Body of pancreas (tissue), 4 donors: ENCODE data around the gene MFAP5. TPM values are rescaled to one million over a fixed set of nuclear protein-coding genes. Genes with fewer than 3 reads are reported as not detected.

Experiments
- ATAC-seq: fragments of 150-250 bp; one replicate; pipeline ENCODE4 v1.9.1; 2016
- DNase-seq, 4 donors: peaks; one replicate each; pipeline ENCODE4 v3.0.0-alpha.2; 2019
- H3K27ac ChIP-seq, 4 donors: fragments of 200-600 bp; sonication (generic); 1 replicate in 3 of 4; 2 replicates in 1 of 4; pipeline versions ENCODE4 v1.5.1 to v1.6.1; 2016 to 2019; ENCODE audit warnings: mild to moderate bottlenecking in 1 of 4, mixed read lengths in 1 of 4, moderate library complexity in 1 of 4
- H3K27me3 ChIP-seq, 2 donors: fragments of 200-600 bp; sonication (generic); one replicate each; pipeline ENCODE4 v1.6.0; 2016; ENCODE audit warnings: mild to moderate bottlenecking in 1 of 2
- H3K36me3 ChIP-seq, 2 donors: fragments of 200-600 bp; sonication (generic); replicated peaks in 1 of 2; 2 replicates each; pipeline ENCODE4 v1.5.1; 2016; ENCODE audit warnings: low read depth in 2 of 2; ENCODE audit not compliant: insufficient read depth in 1 of 2
- H3K4me1 ChIP-seq: fragments of 200-600 bp; sonication (generic); one replicate; pipeline ENCODE4 v1.6.0; 2016
- H3K4me3 ChIP-seq, 2 donors: fragments of 200-600 bp; sonication (generic); 1 replicate in 1 of 2; 2 replicates in 1 of 2; pipeline ENCODE4 v1.5.1; 2016 to 2019
- H3K9me3 ChIP-seq, 3 donors: fragments of 200-600 bp; sonication (generic); 1 replicate in 2 of 3; 2 replicates in 1 of 3; pipeline ENCODE4 v1.5.1; 2016
- POLR2A ChIP-seq, 3 donors: fragments of 450-650 bp; IDR thresholded peaks; one replicate each; pipeline ENCODE4 v1.6.1; 2016; ENCODE audit warnings: antibody characterized with exemption in 3 of 3, mild to moderate bottlenecking in 2 of 3
- WGBS, 2 donors: methylation state at CpG; one replicate each; pipeline ENCODE4 v1.1.5; 2017; 5-methylcytosine and 5-hydroxymethylcytosine counted together
- intact Hi-C: fragments of 100-400 bp; cut with DNase I; formaldehyde crosslinking; loops from one replicate; pipeline ENCODE4 v1.15.1; 2023
- total RNA-seq, 2 donors: library from RNA; depleted of rRNA; stranded (reverse); fragments of >200 nt; gene quantifications; one replicate each; pipeline ENCODE4 v1.1.0, GENCODE V29; 2016
- TF ChIP-seq, protein P1 (sequence below), 7 experiments: fragments of 450-650 bp in 4 of 7; fragments of 200-600 bp in 3 of 7; sonication (generic) in 3 of 7; IDR thresholded peaks; one replicate each; pipeline ENCODE4 v1.5.1; 2016 to 2019; ENCODE audit warnings: antibody characterized with exemption in 7 of 7

Gene MFAP5
- total RNA-seq, 2 donors from 2014 or later, result 17.9 to 33.0 TPM

DNA sequence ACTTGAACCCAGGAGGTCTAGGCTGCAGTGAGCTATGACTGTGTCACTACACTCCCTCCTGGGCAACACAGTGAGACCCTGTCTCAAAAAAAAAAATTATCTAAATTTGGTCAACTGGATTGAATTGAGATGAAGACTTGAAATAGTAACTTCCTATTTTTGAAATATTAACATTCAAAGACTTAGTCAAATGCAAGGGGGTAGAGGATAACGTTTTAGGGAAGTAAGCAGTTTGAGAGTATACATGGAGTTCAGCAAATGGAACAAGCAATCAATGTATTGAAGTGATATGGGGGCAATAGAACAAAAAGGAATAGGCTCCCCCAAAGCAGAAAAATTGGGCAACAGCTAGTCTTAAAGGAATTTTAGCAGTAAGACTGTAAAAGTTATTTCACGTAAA is 4.6 kb upstream of the MFAP5 start:
- no peaks in the 10 kb centered on the region for H3K27me3 ChIP-seq
- no peak overlapping the region for H3K27ac ChIP-seq
- H3K36me3 ChIP-seq, result no peaks in the 10 kb centered on the region
- no peak for TF ChIP-seq POLR2A (IDR thresholded peaks at IDR 0.05)
- TF ChIP-seq, protein P1, sequence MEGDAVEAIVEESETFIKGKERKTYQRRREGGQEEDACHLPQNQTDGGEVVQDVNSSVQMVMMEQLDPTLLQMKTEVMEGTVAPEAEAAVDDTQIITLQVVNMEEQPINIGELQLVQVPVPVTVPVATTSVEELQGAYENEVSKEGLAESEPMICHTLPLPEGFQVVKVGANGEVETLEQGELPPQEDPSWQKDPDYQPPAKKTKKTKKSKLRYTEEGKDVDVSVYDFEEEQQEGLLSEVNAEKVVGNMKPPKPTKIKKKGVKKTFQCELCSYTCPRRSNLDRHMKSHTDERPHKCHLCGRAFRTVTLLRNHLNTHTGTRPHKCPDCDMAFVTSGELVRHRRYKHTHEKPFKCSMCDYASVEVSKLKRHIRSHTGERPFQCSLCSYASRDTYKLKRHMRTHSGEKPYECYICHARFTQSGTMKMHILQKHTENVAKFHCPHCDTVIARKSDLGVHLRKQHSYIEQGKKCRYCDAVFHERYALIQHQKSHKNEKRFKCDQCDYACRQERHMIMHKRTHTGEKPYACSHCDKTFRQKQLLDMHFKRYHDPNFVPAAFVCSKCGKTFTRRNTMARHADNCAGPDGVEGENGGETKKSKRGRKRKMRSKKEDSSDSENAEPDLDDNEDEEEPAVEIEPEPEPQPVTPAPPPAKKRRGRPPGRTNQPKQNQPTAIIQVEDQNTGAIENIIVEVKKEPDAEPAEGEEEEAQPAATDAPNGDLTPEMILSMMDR (IDR thresholded peaks at IDR 0.05), result no peak
- no peak for ATAC-seq
- no peak overlapping the region for H3K4me3 ChIP-seq
- intact Hi-C loops, result no loop called here
- WGBS, 2 donors, result 58 to 61% methylated on average over 2 of the region's 2 CpGs
- no peaks in the 10 kb centered on the region for H3K4me1 ChIP-seq
- no peak for DNase-seq
- H3K9me3 ChIP-seq, result no peaks in the 10 kb centered on the region

DNA sequence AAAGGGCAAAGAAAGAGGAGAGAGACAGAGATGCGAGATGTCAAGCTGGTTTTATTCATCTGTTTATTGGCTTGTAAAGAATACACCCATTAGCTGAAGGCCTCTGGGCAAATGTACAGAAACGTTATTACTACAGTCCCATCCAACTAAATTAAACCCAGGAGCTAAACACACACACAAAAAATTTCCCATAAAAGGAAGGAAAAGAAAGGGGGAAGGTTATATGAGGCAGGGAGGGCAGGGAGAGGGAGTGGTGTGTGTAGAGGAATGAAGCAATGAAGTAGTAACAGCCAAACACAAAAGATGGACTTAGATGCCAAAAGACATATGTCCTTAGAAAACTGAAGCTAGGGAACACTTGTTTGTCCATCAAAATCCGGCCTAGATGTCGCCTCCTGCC is 3.1 kb upstream of the MFAP5 start:
- no peaks in the 10 kb centered on the region for H3K9me3 ChIP-seq
- intact Hi-C loops, result no loop called here
- no peak for ATAC-seq
- H3K27me3 ChIP-seq, result no peaks in the 10 kb centered on the region
- H3K36me3 ChIP-seq, result no peaks in the 10 kb centered on the region
- WGBS, 2 donors, result 68 to 69% methylated on average over 4 of the region's 4 CpGs
- no peaks in the 10 kb centered on the region for H3K4me1 ChIP-seq
- no peak overlapping the region for H3K4me3 ChIP-seq
- H3K27ac ChIP-seq, result no peak overlapping the region
- no peak for DNase-seq
- no peak for TF ChIP-seq POLR2A (IDR thresholded peaks at IDR 0.05)
- TF ChIP-seq, protein P1 (IDR thresholded peaks at IDR 0.05), result no peak

GRCh38 chr12:8664228-8664913 is 1.7 kb upstream of the MFAP5 start:
- intact Hi-C loops, result no loop called here
- DNase-seq (peak in 1 of 4 donors; percentile 34), ATAC-seq (peak; percentile 40)
- H3K4me3 ChIP-seq, result no peak overlapping the region
- no peaks in the 10 kb centered on the region for H3K9me3 ChIP-seq
- no peak for TF ChIP-seq POLR2A (IDR thresholded peaks at IDR 0.05)
- TF ChIP-seq, protein P1 (IDR thresholded peaks at IDR 0.05), result no peak
- H3K36me3 ChIP-seq, result no peaks in the 10 kb centered on the region
- no peaks in the 10 kb centered on the region for H3K4me1 ChIP-seq
- H3K27ac ChIP-seq, result no peak overlapping the region
- no peaks in the 10 kb centered on the region for H3K27me3 ChIP-seq
- WGBS, 2 donors, result 57 to 69% methylated on average over 5 of the region's 5 CpGs

DNA sequence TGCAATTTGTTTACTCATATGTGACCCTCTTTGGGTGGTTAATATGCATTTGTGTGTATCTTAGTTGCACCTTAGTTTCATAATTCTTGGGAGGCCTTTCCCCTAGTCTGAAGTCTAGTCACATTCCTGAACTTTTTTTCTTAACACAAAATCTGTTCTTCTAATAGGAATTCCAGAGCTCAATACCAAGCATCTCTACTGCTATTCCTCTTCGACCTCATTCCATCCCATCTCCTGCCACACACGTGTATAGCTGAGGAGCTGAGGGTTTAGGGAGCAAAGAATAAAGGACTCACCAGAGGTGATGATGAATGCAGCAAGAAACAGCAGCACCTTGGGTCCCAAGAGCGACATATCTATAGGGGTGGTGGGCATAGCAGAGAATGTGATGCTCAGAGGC is 875 bp downstream of the MFAP5 start:
- H3K36me3 ChIP-seq, result no peaks in the 10 kb centered on the region
- TF ChIP-seq, protein P1 (IDR thresholded peaks at IDR 0.05), result no peak
- TF ChIP-seq POLR2A (IDR thresholded peaks at IDR 0.05), result no peak
- DNase-seq, result no peak
- intact Hi-C loops, result no loop called here
- ATAC-seq, result no peak
- 65 to 69% methylated on average over 3 of the region's 3 CpGs for WGBS, 2 donors
- no peaks in the 10 kb centered on the region for H3K4me1 ChIP-seq
- H3K27ac ChIP-seq, result no peak overlapping the region
- no peak overlapping the region for H3K4me3 ChIP-seq
- H3K27me3 ChIP-seq, result no peaks in the 10 kb centered on the region
- H3K9me3 ChIP-seq, result no peaks in the 10 kb centered on the region

GRCh38 chr12:8661016-8661415 is 1.6 kb downstream of the MFAP5 start:
- TF ChIP-seq POLR2A (IDR thresholded peaks at IDR 0.05), result no peak
- Histone ChIP-seq H3K4me3 (no peak overlapping the region), H3K27me3 (no peaks in the 10 kb centered on the region), H3K27ac (no peak overlapping the region), H3K4me1 (no peaks in the 10 kb centered on the region), H3K36me3 (no peaks in the 10 kb centered on the region), H3K9me3 (no peaks in the 10 kb centered on the region)
- intact Hi-C loops, result no loop called here
- 75 to 83% methylated on average over 3 of the region's 3 CpGs for WGBS, 2 donors
- DNase-seq, result no peak
- no peak for ATAC-seq
